NCI-H187 treated with DMSO at 0.1 percent for 48 hours (cell line): ENCODE results near the gene ENAH.
"Not testable (repeated sequence)": the region's sequence is repeated elsewhere in the genome, so short reads cannot be mapped to it uniquely, and the experiment has no call there.

Experiments used
- DNase-seq: peaks from one replicate; lab custom pipeline; 2025; lab: John Stamatoyannopoulos, UW

Gene ENAH

DNA sequence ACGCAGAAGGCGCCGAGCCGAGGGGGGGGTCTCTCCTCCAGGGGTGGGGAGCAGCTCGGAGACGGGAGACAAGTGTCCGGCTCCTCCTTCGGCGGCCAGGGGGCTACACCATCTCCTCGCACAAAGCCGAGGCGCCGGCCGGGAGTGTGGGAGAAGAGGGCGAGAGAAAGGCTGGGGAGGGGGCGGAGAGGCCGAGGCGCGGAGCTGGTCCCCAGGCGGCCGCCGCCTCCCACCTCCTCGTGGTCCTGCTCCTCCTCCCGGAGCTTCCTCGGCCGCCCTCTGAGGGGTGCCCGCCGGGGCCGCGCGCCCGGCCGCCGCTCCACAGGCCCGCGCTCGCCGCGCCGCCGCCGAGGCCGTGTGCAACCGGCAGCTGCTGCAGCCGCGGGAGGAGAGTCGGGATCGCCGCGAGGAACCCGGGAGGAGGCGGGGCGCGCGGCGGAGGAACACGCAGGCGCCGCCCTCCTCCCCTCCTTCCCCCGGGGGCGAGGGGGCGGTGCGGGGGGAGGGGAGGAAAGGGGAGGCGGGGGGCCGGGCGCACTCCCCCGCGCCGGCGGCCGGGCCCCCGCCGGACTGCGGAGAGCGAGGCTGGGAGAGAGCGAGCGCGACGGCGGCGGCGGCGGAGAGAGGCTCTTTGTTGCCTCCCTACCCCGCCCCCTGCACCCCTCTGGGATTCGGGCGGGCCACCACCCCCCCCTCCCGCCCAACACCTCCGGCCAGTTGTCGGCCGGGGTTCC is at the start of gene ENAH:
ENAH (minus strand) TSS at position 395 of the 734 bp plus-strand sequence. CDS start 433 bp downstream, outside the sequence.
- no peak for DNase-seq

DNA sequence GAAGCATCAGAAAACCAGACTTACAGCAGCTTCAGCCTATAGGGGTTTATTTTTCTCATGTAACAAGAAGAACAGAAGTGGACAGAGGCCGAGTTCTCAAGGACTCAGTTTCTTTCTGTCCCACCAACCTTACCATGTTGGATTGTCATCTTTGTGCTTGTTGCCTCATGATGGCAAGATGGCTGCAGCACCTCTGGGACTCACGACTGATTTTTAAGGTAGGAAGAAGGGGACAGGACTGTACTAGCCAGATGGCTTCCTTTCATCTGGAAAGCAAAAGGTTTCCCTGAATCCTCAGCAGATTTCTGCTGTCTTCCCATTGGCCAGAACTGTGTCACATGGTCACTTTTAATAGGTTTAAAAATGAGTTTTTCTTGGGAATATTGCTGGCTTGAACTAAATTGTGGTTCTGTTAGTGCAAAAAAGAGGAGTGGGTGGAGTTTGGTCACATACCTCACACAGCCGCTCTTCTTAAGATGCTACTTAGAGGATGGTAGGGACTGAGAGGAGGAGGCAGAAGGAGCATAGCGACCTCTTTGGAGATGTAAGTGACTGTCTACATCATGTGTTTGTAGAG is 48.1 kb upstream of the ENAH start:
- DNase-seq: no peak

DNA sequence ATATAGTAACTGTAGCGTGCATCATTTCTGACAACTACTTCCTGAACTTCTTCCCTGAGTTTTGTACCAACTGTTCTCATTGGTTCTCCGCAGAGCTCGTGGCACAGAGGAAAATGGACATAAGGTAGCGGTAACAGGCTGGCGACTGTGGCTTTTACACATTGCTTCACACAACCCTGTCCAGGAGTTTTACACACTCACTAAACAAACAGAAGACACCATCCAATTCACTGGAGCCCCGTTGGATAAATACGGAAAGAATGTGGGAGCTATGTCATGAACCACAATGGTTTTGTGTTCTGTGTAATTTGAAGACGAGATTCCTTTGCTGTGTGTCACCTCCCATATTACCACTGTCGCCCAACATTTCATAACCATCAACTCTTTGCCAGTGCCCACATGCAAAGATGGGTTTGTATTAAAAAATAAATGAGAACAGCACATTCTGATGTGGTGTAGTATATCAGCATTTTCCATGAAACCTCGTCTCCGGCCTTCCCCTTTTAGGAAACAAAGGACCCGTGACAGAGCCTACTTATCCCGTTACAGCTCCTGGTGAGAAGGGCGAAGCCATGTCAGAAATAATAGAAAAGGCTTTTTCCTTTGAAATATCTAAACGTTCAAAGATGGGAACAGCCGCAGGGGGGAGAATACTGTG is 47.4 kb upstream of the ENAH start:
- no peak for DNase-seq

DNA sequence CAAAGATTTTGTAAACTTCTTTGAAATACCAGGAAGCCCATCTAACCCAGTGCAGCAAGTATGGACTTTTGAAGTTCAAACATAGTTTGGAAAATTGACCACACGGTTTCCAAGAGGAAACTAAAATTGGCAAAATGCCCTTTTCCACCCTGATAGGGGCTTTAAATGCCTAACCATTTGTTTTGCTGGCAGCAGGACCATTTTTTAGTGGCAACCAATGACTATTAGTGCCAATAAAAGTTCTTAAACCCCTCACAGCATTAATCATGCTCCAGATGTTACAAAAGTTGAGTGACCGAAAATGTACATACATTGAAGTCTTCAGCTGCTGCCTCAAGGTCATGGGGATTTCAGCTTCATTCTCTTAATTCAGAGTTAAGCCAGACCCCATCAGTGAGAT is 46.4 kb upstream of the ENAH start:
- DNase-seq: no peak

DNA sequence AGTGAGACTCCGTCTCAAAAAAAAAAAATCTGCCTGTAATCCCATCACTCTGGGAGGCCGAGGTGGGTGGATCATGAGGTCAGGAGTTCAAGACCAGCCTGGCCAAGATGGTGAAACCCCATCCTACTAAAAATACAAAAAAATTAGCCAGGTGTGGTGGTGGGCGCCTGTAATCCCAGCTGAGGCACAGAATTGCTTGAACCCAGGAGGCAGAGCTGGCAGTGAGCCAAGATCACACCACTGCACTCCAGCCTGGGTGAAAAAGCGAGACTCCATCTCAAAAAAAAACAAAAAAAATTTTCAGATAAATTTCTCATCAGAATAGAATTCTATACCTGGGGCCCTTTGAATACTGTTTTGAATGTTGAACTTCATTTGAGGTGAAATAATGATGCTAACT is 45.3 kb upstream of the ENAH start:
- DNase-seq: not testable (repeated sequence)

DNA sequence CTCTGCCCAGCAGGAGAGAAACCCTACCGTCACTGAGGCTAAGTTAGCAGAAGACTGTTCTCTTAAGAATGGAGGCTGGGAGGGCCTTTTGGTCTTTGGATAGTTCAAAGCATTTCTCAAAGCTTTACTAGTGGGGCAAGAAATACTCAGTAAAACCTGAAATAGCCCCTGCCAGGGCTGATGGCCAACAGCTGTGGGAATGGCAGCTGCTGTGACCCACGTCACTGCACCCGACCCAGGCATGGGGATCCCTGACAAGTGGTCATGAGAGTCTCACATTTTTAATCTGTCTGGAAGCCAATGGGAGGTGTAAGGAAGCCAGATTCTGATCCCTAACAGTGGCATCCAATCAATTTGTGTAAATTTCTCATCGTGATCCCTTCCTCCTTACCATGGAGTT is 44.5 kb upstream of the ENAH start:
- no peak for DNase-seq

DNA sequence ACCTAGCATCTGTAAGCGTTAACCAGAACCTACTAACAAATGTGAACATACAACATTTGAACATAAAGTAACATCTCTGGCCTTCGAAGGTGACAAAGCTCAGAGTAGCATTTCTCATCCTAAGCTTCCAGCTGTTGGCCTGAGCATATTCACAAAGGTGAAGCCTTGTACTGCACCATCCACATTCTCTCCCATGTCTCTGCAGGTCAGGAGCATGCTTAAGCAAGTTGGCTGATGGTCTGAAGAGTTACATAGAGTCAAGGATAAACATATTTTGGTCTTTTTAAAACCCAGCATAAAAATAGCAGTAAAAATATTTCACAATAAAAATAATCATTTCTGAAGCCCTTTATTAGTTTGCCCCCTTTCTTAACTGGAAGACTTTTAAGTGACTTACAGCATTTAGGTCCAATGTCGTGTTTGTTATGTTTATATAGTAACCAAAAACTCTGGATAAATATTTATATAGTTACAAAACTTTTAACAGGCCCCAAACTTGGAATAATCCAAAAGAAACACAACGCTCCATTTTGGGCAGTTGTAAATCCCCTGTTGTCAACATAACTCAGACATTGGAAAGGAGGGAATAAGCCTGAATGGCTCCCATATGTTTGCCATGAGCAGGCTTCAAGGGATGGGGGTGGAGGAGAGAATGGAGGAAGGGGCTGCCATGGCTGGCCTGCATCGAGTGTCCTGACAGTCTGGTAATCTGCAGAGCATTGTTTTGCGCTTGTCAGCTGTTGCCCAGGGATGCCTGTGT is 42.8 kb upstream of the ENAH start:
- DNase-seq: no peak

DNA sequence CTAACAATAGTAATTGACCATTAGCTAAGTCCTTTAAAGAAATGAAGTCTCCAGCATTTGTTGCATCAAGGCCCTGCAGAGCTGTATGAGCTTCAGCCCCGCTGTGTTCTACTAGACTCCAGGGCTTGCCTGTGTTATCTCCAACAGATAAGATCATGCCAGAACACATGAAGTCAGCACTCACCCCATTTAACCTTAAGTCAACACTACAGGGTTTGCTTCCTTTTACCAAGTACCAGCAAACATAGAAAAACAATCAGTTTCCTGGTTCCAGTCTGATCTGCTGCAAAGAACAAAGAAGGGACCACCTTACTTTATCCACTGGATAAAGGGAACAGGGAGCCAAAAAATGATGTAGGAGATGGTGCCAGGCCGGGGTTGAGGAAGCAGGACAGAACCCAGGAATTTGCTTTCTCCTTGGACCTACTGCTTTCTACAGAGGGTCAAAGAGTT is 41.3 kb upstream of the ENAH start:
- DNase-seq: no peak

DNA sequence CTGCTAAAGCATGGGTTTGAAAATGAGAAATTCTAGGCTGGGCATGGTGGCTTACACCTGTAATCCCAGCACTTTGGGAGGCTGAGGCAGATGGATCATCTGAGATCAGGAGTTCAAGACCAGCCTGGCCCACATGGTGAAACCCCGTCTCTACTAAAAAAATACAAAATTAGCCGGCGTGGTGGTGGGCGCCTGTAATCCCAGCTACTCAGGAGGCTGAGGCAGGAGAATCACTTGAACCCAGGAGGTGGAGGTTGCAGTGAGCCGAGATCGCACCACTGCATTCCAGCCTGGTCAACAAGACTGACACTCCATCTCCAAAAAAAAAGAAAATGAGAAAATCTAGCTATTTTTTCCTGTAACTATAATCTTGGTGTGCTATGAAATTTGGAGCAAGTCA is 40.8 kb upstream of the ENAH start:
- DNase-seq: not testable (repeated sequence)

DNA sequence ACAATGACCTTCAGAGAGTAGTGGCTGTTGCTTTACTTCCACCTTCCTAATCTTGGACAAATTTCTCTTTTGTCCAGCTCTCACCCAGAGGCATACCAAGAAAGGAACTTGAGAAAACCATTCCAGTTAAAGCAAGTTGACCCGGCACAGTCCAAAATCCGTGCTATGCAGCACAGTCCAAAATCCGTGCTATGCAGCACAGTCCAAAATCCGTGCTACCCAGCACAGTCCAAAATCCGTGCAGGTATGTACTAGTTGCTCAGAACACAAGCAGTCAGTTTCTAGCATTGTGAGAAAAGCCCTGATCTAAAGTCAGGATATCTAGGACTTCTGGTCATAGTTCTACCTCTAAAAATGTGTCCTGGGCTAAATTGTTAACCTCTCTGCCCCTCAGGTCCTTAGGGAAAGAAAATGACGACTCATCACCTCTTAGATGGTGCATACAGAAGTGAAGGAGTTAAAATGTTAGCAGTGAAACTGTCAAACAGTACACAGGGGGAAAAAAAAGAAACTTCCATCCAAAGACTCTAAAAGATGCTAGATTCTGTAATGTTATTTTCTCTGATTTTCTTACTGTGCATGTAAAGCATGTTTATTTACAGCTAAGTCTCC is 40.3 kb upstream of the ENAH start:
- no peak for DNase-seq

DNA sequence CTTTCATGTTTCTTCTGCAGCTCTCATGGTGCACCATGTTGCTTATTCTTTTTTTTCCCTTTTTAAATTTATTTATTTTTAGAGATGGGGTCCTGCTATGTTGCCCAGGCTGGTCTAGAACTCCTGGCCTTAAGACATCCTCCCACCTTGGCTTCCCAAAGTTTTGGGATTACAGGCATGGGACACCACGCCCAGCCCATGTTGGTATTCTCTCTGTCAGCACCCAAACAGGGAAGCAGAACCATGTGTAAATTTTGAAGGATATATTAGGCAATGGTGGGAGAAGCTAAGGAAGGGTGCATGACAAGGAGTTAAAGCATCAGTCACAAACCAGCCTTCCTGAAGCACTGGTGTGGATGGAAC is 39.6 kb upstream of the ENAH start:
- no peak for DNase-seq

DNA sequence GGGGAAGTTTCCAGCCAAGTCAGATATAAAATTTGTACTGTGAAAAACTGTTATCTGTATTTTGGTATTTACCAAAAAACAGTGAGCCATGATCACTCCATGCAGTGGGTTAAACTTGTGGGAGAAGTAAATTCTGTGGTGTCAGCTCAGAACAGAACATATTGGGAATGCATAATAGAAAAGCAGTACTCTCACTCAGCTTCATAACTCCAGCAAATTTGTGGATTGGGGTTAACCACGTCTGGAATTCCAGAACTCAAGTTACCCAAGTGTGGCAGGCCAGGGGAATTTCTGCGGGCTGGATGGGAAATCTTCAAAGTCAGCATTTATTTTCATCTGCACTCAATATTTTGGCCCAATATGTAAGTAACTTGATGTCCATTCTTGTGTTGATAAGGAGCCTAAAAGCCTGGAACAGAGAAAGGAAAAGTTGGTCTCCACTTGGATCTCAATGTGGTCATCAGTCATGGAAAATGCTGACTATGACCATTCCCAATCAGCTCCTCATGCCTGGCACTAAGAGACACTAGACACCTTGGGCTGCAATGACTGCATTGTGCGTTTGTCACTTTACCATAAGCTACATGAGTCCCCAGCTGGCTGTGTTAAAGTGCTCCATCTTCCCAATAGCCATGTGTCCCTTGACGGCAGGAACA is 39.1 kb upstream of the ENAH start:
- no peak for DNase-seq

DNA sequence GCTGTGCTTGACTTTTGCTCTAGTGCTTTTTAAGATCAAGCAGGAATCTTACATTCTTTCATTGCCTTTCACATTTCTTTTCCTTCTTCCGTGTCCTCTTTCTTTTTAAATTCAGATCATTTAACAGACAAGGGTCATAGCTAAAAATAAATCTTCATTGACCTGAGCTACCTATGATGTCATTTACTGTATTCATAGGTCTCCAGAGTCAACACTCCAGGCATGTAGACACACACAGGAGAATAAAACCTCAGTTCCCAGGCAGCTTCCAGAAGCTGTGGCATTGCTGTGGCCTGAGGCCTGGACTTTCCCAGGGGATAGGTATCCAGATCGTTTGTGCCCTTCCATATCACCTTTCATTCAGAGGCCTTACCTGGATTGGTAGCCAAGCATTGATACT is 38.5 kb upstream of the ENAH start:
- no peak for DNase-seq

DNA sequence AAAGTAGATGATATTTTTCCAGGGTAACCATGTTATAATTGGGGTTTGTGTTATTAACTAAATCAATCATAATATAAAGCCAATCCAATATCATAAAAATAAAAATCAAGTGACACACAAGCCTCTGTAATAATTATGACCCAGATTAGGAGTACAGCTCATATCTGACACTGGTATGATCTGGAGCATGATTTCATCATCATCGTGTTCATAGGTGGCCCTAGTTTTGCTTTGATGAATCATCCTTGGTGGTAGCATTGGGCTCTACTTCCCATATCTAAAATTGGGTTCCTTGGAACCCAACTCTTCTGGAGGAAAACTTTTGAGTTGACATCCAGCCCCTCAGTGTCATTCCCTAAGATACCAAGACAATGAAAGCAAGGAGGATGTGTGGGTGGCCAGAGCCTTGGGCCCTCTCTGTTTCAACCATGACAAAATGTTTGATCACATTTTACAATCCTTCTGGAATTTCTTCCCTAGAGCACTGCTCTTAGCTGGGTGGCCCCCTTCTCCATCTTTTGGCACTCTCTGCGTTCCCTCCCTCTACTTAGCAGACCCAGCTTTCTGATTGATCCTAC is 37.0 kb upstream of the ENAH start:
- DNase-seq: no peak

DNA sequence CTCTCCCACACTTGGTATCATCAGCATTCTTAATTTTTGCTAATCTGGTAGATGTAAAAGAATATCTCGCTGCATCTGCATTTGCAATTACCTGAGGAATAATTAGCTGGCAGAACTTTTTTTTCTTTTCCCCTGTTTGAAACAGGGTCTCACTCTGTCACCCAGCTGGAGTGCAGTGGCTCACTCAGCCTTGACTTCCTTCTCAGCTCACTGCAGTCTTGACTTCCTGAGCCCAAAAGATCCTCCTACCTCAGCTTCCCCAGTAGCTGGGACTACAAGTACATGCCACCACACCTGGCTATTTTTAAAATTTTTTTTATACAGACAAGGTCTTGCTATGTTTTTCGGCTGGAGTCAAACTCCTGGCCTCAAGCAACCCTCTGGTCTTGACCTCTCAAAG is 35.4 kb upstream of the ENAH start:
- no peak for DNase-seq

DNA sequence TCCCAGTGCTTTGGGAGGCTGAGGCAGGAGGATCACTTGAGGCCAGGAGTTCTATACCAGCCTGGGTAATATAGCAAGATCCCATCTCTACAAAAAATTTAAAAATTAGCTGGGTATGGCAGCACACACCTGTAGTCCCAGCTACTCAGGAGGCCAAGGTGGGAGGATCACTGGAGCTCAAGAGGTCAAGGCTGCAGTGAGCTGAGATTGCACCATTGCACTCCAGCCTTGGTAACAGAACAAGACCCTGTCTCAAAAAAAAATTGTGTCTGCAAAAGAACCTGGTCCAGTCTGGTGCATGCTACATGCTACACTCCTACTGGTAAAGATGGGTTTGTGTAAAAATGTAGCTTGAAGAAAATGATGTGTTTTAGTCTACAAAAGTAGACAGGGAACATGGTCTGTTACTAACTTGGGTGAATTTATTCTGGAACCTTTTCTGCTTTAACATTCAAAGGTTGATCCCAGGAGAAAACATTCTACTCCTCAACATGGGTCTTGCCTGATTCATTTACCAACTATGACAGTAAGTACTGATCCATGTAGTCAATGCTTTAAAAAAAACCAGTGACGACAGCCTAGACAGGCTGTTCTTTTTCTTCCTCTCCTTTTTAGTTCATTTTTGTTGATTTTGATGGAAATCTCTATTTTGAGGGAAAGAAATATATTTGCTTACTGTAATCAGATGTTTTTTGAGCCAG is 32.7 kb upstream of the ENAH start:
- no peak for DNase-seq

DNA sequence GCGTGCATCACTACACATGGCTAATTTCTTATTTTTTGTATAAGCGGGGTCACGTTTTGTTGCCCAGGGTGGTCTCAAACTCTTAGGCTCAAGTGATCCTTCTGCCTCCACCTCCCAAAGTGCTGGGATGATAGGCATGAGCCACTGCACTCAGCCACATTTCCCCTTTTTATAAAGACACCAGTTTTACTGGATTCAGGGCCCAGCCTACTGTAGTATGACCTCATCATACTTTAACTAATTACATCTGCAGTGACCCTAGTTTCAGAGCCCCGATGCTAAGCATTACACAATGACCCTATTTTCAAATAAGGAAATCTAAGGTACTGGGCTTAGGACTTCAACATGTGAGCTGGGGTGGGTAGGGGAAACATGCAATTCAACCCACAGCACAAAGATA is 31.8 kb upstream of the ENAH start:
- no peak for DNase-seq

DNA sequence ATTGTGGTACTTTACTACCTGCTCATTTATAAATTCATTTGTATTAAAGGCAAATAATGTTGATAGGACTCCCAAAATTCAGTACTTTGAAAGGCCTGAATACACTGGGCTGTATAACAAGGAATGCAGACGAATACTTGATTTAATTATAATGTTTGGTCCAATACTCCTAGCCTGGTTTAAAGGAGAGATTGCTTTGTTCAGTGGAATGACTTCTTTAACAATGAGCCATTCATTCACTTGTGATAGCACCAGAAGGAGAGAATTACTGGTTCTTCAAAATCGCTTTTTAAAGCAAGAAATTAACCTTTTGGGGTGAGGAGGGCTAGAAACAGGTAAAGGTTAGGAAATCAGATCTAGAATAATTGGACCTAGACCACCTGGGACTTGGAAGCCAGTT is 28.3 kb upstream of the ENAH start:
- no peak for DNase-seq

DNA sequence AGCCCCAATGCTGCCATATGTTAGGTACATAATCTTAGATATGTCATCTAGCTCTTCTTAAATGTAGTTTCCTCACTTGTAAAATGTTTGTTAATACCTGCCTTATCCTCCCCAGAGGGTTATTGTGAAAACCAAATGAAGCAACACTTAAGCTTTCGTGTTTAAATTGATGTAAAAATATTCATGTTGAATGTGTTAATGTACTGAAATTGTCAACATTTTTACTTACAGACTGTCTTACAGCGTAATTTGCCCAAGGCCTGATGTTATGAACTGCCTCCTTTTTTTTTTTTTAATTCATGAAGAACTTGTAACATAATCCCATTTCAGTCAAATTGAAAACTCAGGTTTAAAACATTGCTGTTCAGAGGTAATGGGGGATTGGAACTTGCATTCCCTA is 25.6 kb upstream of the ENAH start:
- DNase-seq: no peak

DNA sequence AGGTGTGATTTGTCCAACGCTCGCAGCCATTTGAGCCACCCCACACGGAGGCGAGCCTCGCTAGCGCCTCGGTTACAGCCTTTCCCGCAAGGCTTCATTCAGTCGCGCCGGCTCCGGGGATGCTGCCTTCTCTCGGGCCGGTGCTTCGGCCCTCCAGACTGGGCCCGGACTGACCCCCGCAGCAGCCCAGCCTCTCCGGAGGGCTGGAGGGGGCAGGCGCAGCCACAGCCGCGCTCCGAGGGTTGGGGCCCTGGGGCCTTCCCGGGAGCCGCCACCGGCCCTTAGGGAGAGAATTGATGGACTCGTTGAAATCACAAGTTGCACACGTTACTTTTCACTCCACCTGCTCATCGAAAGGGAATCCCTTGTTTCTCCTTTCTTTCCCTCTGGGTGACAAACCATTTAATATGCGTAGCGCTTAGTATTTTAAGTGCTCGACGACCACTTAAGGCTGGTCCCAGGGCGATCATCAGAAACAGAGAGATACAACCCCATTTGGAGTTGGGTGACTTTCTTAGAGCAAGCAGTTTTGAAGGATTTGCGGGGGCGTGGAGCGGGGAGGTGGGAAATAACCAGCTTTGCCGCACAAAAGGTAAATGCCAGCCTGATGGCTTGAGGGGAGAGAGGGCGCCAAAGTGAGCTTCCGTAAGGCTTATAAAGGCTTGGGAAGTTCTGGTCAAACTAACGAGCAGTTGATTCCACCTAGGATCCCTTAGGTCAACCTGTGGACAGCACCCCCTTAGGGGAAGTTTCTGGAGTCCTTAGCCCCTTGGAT is 24.6 kb upstream of the ENAH start:
- no peak for DNase-seq
